ENCODE measurements around the gene TMEM89.

The TMEM89 gene

GRCh38 chr3:48595526-48596121, 25.9 kb downstream of the TMEM89 start:
- in situ Hi-C loops (cut with HindIII; ENCODE audit: low pct_ligation_motif_present, low pct_unique_long_range_greater_than_20kb, low sequenced_read_pairs): no loop called here

GRCh38 chr3:48595075-48595525, 26.5 kb downstream of the TMEM89 start, which contains the start of gene COL7A1:
COL7A1 (minus strand) TSS chr3:48595329; CDS start chr3:48595159, 170 bp downstream.
- in situ Hi-C loops (cut with HindIII; ENCODE audit: low pct_ligation_motif_present, low pct_unique_long_range_greater_than_20kb, low sequenced_read_pairs): no loop called here
- DNase-seq: no peak

More at GRCh38 chr3:48595526-48596121, 25.9 kb downstream of the TMEM89 start:
- peak; percentile 70 for DNase-seq

GRCh38 chr3:48594417-48595049, 27.0 kb downstream of the TMEM89 start:
- in situ Hi-C loops (cut with HindIII; ENCODE audit: low pct_ligation_motif_present, low pct_unique_long_range_greater_than_20kb, low sequenced_read_pairs): no loop called here
- no peak for DNase-seq

GRCh38 chr3:48593337-48593736, 28.2 kb downstream of the TMEM89 start:
- no peak for DNase-seq
- in situ Hi-C loops (cut with HindIII; ENCODE audit: low pct_ligation_motif_present, low pct_unique_long_range_greater_than_20kb, low sequenced_read_pairs): no loop called here

GRCh38 chr3:48592519-48593087, 29.0 kb downstream of the TMEM89 start:
- in situ Hi-C loops (cut with HindIII; ENCODE audit: low pct_ligation_motif_present, low pct_unique_long_range_greater_than_20kb, low sequenced_read_pairs): no loop called here
- no peak for DNase-seq

- in situ Hi-C loops (cut with HindIII; ENCODE audit: low pct_ligation_motif_present, low pct_unique_long_range_greater_than_20kb, low sequenced_read_pairs): no loop called here
- DNase-seq: no peak
Observed at GRCh38 chr3:48591886-48592518, 29.6 kb downstream of the TMEM89 start.

GRCh38 chr3:48591436-48591835, 30.1 kb downstream of the TMEM89 start:
- in situ Hi-C loops (cut with HindIII; ENCODE audit: low pct_ligation_motif_present, low pct_unique_long_range_greater_than_20kb, low sequenced_read_pairs): no loop called here
- DNase-seq: no peak

GRCh38 chr3:48588230-48588629, 33.3 kb downstream of the TMEM89 start:
- in situ Hi-C loops (cut with HindIII; ENCODE audit: low pct_ligation_motif_present, low pct_unique_long_range_greater_than_20kb, low sequenced_read_pairs): no loop called here
- no peak for DNase-seq

GRCh38 chr3:48587686-48588085, 33.9 kb downstream of the TMEM89 start:
- no peak for DNase-seq
- in situ Hi-C loops (cut with HindIII; ENCODE audit: low pct_ligation_motif_present, low pct_unique_long_range_greater_than_20kb, low sequenced_read_pairs): no loop called here

- in situ Hi-C loops (cut with HindIII; ENCODE audit: low pct_ligation_motif_present, low pct_unique_long_range_greater_than_20kb, low sequenced_read_pairs): no loop called here
- no peak for DNase-seq
Observed at GRCh38 chr3:48585411-48585810, 36.2 kb downstream of the TMEM89 start.

GRCh38 chr3:48584836-48585235, 36.7 kb downstream of the TMEM89 start:
- no peak for DNase-seq
- in situ Hi-C loops (cut with HindIII; ENCODE audit: low pct_ligation_motif_present, low pct_unique_long_range_greater_than_20kb, low sequenced_read_pairs): no loop called here

GRCh38 chr3:48581621-48582481, 39.7 kb downstream of the TMEM89 start:
- in situ Hi-C loops (cut with HindIII; ENCODE audit: low pct_ligation_motif_present, low pct_unique_long_range_greater_than_20kb, low sequenced_read_pairs): no loop called here
- DNase-seq: no peak

GRCh38 chr3:48576647-48577046, 44.9 kb downstream of the TMEM89 start:
- no peak for DNase-seq
- in situ Hi-C loops (cut with HindIII; ENCODE audit: low pct_ligation_motif_present, low pct_unique_long_range_greater_than_20kb, low sequenced_read_pairs): no loop called here

- in situ Hi-C loops (cut with HindIII; ENCODE audit: low pct_ligation_motif_present, low pct_unique_long_range_greater_than_20kb, low sequenced_read_pairs): no loop called here
- no peak for DNase-seq
Observed at GRCh38 chr3:48575366-48575765, 46.2 kb downstream of the TMEM89 start.

- no peak for DNase-seq
- in situ Hi-C loops (cut with HindIII; ENCODE audit: low pct_ligation_motif_present, low pct_unique_long_range_greater_than_20kb, low sequenced_read_pairs): no loop called here
Observed at GRCh38 chr3:48573973-48574585, 47.5 kb downstream of the TMEM89 start.

- no peak for DNase-seq
- in situ Hi-C loops (cut with HindIII; ENCODE audit: low pct_ligation_motif_present, low pct_unique_long_range_greater_than_20kb, low sequenced_read_pairs): no loop called here
Observed at GRCh38 chr3:48572517-48572916, 49.1 kb downstream of the TMEM89 start.

GRCh38 chr3:48571938-48572337, 49.6 kb downstream of the TMEM89 start:
- in situ Hi-C loops (cut with HindIII; ENCODE audit: low pct_ligation_motif_present, low pct_unique_long_range_greater_than_20kb, low sequenced_read_pairs): no loop called here
- no peak for DNase-seq
